SU-DHL-6 (cell line): Measurements from ENCODE around the gene IL33.

Source experiments
- H2AFZ ChIP-seq: fragments of 200-600 bp; sonication (generic); 2 replicates; pipeline ENCODE4 v1.6.1; 2014; ENCODE audit warnings: low read depth, mild to moderate bottlenecking, moderate library complexity, mixed read lengths, antibody characterized with exemption, low read length; ENCODE audit not compliant: severe bottlenecking
- H3F3A ChIP-seq: fragments of 200-600 bp; shearing (Covaris generic); 2 replicates; pipeline ENCODE4 v1.6.0; 2016; ENCODE audit warnings: antibody characterized with exemption, mild to moderate bottlenecking; ENCODE audit not compliant: insufficient read depth
- H3K27ac ChIP-seq: fragments of 200-600 bp; sonication (generic); 2 replicates; pipeline ENCODE4 v1.5.1; 2016; ENCODE audit warnings: low read depth, mild to moderate bottlenecking, low read length, moderate library complexity, mixed read lengths
- H3K27me3 ChIP-seq: fragments of 200-600 bp; sonication (generic), shearing (Covaris generic); 2 replicates; pipeline ENCODE4 v1.6.0; 2014; ENCODE audit warnings: mild to moderate bottlenecking, low read length
- H3K36me3 ChIP-seq: fragments of 200-600 bp; sonication (generic); 2 replicates; pipeline ENCODE4 v1.6.1; 2014; ENCODE audit warnings: mild to moderate bottlenecking, low read length, mixed read lengths
- H3K4me2 ChIP-seq: fragments of 300-600, 200-600 bp; shearing (Covaris generic), sonication (generic); 2 replicates; pipeline ENCODE4 v1.6.0; 2014; ENCODE audit warnings: low read length, low read depth, mild to moderate bottlenecking; ENCODE audit not compliant: poor library complexity, severe bottlenecking
- H3K4me3 ChIP-seq: fragments of 200-600 bp; sonication (generic); 2 replicates; pipeline ENCODE4 v1.5.1; 2014; ENCODE audit warnings: antibody characterized with exemption, low read length, mild to moderate bottlenecking, mixed read lengths; ENCODE audit not compliant: insufficient read depth, poor library complexity, severe bottlenecking
- H3K79me2 ChIP-seq: fragments of 200-600 bp; sonication (generic); 2 replicates; pipeline ENCODE4 v1.6.1; 2014; ENCODE audit warnings: mild to moderate bottlenecking, low read length, moderate library complexity; ENCODE audit not compliant: insufficient read depth
- H3K9ac ChIP-seq: fragments of 200-600 bp; sonication (generic); 2 replicates; pipeline ENCODE4 v1.7.0; 2014; ENCODE audit warnings: mild to moderate bottlenecking, low read length
- H3K9me2 ChIP-seq: fragments of 200-600 bp; sonication (generic); replicated peaks from 2 replicates; pipeline ENCODE4 v1.6.1; 2014; ENCODE audit warnings: low read length; ENCODE audit not compliant: insufficient read depth
- H3K9me3 ChIP-seq: fragments of 200-600 bp; sonication (generic); 2 replicates; pipeline ENCODE4 v1.6.1; 2014; ENCODE audit warnings: low read length, mixed read lengths; ENCODE audit not compliant: insufficient read depth
- H4K20me1 ChIP-seq: fragments of 200-600 bp; sonication (generic); 2 replicates; pipeline ENCODE4 v1.6.1; 2014; ENCODE audit warnings: low read depth, mild to moderate bottlenecking, antibody characterized with exemption, low read length, moderate library complexity, mixed read lengths
- CTCF ChIP-seq: fragments of 200-600 bp; sonication (generic); IDR thresholded peaks from one replicate; pipeline ENCODE4 v1.5.1; 2017; ENCODE audit warnings: antibody characterized with exemption, mild to moderate bottlenecking, low read length, moderate library complexity; ENCODE audit not compliant: insufficient read depth, poor library complexity, severe bottlenecking
- EZH2phosphoT487 ChIP-seq: fragments of 200-600 bp; sonication (generic), shearing (Covaris generic); conservative IDR thresholded peaks from 2 replicates; pipeline ENCODE4 v1.6.1; 2018; ENCODE audit warnings: mild to moderate bottlenecking, antibody characterized with exemption, low read length, moderate library complexity, mixed read lengths

The IL33 gene

GRCh38 chr9:6247266-6247665 is 31.7 kb downstream of the IL33 start:
- H3K9ac ChIP-seq, result no peak overlapping the region
- H3F3A ChIP-seq, result no peaks in the 10 kb centered on the region
- no peak for TF ChIP-seq EZH2phosphoT487
- TF ChIP-seq CTCF, result no peak
- no peaks in the 10 kb centered on the region for H4K20me1 ChIP-seq
- no peak overlapping the region for H3K4me3 ChIP-seq
- H3K27me3 ChIP-seq, result no peaks in the 10 kb centered on the region
- H3K79me2 ChIP-seq, result no peaks in the 10 kb centered on the region
- no peak overlapping the region for H2AFZ ChIP-seq
- H3K9me2 ChIP-seq, result no peaks in the 10 kb centered on the region
- H3K36me3 ChIP-seq, result no peaks in the 10 kb centered on the region
- H3K4me2 ChIP-seq, result no peak overlapping the region
- no peak overlapping the region for H3K27ac ChIP-seq
- H3K9me3 ChIP-seq, result no peaks in the 10 kb centered on the region

GRCh38 chr9:6268826-6269397 is 53.3 kb downstream of the IL33 start:
- no peaks in the 10 kb centered on the region for H3K27me3 ChIP-seq
- H3K36me3 ChIP-seq, result no peaks in the 10 kb centered on the region
- H3K9me2 ChIP-seq, result no peaks in the 10 kb centered on the region
- no peak overlapping the region for H3K4me2 ChIP-seq
- H2AFZ ChIP-seq, result no peak overlapping the region
- H3F3A ChIP-seq, result no peaks in the 10 kb centered on the region
- no peaks in the 10 kb centered on the region for H3K79me2 ChIP-seq
- no peak for TF ChIP-seq EZH2phosphoT487
- no peak for TF ChIP-seq CTCF
- no peak overlapping the region for H3K9ac ChIP-seq
- no peaks in the 10 kb centered on the region for H4K20me1 ChIP-seq
- no peak overlapping the region for H3K4me3 ChIP-seq
- no peaks in the 10 kb centered on the region for H3K9me3 ChIP-seq
- no peak overlapping the region for H3K27ac ChIP-seq

GRCh38 chr9:6270896-6271295 is 55.3 kb downstream of the IL33 start:
- no peak for TF ChIP-seq CTCF
- TF ChIP-seq EZH2phosphoT487, result no peak
- Histone ChIP-seq H3K27ac (no peak overlapping the region), H3K4me3 (no peak overlapping the region), H4K20me1 (0 out of 2 replicates have a peak, but pooled peaks cover 3% of the 10 kb centered on the region), H3F3A (no peaks in the 10 kb centered on the region), H3K9ac (no peak overlapping the region), H2AFZ (no peak overlapping the region), H3K4me2 (no peak overlapping the region), H3K9me3 (no peaks in the 10 kb centered on the region), H3K36me3 (no peaks in the 10 kb centered on the region), H3K79me2 (no peaks in the 10 kb centered on the region), H3K27me3 (no peaks in the 10 kb centered on the region), H3K9me2 (no peaks in the 10 kb centered on the region)
